ENCODE measurements around the gene MAMDC2.

DNA sequence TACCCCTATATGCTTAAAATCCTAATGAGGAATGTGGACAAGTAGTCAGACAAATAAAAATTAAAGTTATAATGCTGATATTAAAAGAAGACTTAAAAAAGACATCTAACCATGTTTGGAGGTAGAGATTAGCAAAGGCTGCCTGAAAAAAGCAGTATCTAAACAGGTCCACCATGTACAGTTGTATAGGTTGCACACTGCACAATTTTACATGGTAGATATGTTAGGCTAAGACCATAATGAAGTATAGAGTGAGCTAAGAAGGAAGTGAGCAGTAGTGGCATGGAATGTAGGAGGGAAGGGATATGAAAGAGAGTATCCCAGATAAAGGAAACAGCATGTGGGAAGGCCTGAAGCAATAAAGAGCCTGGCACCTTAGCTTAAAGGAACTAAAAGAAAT, 51.1 kb downstream of the MAMDC2 start:
- TF ChIP-seq CTCF (IDR thresholded peaks at IDR 0.05) (no peak), POLR2AphosphoS5 (IDR thresholded peaks at IDR 0.05) (no peak), POLR2A (IDR thresholded peaks at IDR 0.05) (no peak)
